K562 (cell line): ENCODE measurements around the gene SLC6A16. TPM values are rescaled to one million over a fixed set of nuclear protein-coding genes. Genes with fewer than 3 reads are reported as not detected.
A peak's percentile ranks its signal among the peaks of the same experiment; 100 is the strongest.

Experiments used
- BCL6 ChIP-seq: fragments of 250-450 bp; sonication (Bioruptor Pico); IDR thresholded peaks from 2 replicates; pipeline ENCODE4 v1.4.0; 2020
- CREM ChIP-seq: IDR thresholded peaks from 2 replicates; pipeline ENCODE4 v1.6.1; 2014; ENCODE audit warnings: antibody characterized with exemption, low read depth
- GABPB1 ChIP-seq: sonication (generic); formaldehyde crosslinking; IDR thresholded peaks from 2 replicates; pipeline ENCODE4 v1.8.0; 2022; ENCODE audit warnings: mild to moderate bottlenecking, missing genetic modification reagents
- SREBF1 ChIP-seq: fragments of 150-350 bp; IDR thresholded peaks from 2 replicates; pipeline ENCODE4 v1.6.1; 2014; ENCODE audit warnings: antibody characterized with exemption, low read depth, low read length, borderline replicate concordance
- ZNF143 ChIP-seq: sonication (generic); formaldehyde crosslinking; IDR thresholded peaks from 2 replicates; pipeline ENCODE4 v1.9.0; 2022; ENCODE audit warnings: mild to moderate bottlenecking, missing genetic modification reagents
- polyA plus RNA-seq, 8 experiments: library from polyadenylated mRNA; depleted of rRNA in 4 of 8; stranded (reverse) in 5 of 8; unstranded in 3 of 8; fragments of >200 nt; fragmentation: Nextera tagmentation in 2 of 8; fragmentation: Illumina TruSeq in 1 of 8; extraction: Ambion mirVana in 2 of 8; extraction: Trizol in 1 of 8; gene quantifications; 2 replicates each; pipeline versions ENCODE4 v1.2.1 to v1.2.3, GENCODE V29; 2011 to 2014; ENCODE audit warnings: inconsistent platforms in 1 of 8, missing spikeins in 1 of 8
- total RNA-seq, 7 experiments: library from RNA; depleted of rRNA in 6 of 7; stranded (reverse); fragments of >200 nt in 6 of 7; fragmentation: Illumina TruSeq in 2 of 7; extraction: Trizol in 2 of 7; gene quantifications; 2 replicates each; pipeline versions ENCODE4 v1.2.1 to v1.2.3, GENCODE V29; 2011 to 2021; ENCODE audit warnings: low replicate concordance in 1 of 7
- TF ChIP-seq, protein P1 (sequence below): sonication (generic); formaldehyde crosslinking; IDR thresholded peaks from 2 replicates; pipeline ENCODE4 v1.8.0; 2022; ENCODE audit warnings: mild to moderate bottlenecking, missing genetic modification reagents
- TF ChIP-seq, protein P2 (sequence below): fragments of 250-450 bp; sonication (Bioruptor Pico); IDR thresholded peaks from 2 replicates; pipeline ENCODE4 v1.5.0; 2020; ENCODE audit warnings: mild to moderate bottlenecking
- TF ChIP-seq, protein P3 (sequence below), 2 experiments: fragments of 450-650 bp; formaldehyde crosslinking in 1 of 2; IDR thresholded peaks; 2 replicates each; pipeline versions ENCODE4 v1.4.0 to v1.6.1; 2014 to 2020; ENCODE audit warnings: mild to moderate bottlenecking in 2 of 2, borderline replicate concordance in 1 of 2, low read depth in 1 of 2
- TF ChIP-seq, protein P4 (sequence below): fragments of 450-650 bp; IDR thresholded peaks from 2 replicates; pipeline ENCODE4 v1.6.1; 2017; ENCODE audit warnings: antibody characterized with exemption, mild to moderate bottlenecking

SLC6A16 gene
- total and polyA plus RNA-seq, 9 of the 15 experiments (the other 6 are each of a cell fraction or from before 2014, with no cell fraction given) = 0.05 to 0.95 (median 0.36) TPM

DNA sequence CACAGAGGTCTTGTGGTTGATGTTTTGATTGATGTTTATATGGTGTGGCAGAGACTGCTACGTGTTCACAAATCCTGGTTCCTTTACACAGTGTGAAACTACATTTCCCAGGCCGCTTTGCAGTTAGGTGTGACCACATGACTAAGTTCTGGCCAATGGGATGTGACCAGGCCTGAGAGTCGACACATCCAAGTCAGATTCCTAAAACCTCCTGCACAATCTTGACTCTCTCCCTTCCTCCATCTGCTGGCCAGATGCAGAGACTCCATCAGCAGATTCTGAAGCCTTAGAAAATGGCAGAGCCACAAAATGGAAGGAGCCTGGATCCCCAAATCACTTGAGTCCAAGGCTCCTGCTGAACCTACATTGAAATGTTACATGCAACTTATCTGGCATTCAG lies 22.8 kb upstream of the SLC6A16 start (continued):
- TF ChIP-seq, protein P1, sequence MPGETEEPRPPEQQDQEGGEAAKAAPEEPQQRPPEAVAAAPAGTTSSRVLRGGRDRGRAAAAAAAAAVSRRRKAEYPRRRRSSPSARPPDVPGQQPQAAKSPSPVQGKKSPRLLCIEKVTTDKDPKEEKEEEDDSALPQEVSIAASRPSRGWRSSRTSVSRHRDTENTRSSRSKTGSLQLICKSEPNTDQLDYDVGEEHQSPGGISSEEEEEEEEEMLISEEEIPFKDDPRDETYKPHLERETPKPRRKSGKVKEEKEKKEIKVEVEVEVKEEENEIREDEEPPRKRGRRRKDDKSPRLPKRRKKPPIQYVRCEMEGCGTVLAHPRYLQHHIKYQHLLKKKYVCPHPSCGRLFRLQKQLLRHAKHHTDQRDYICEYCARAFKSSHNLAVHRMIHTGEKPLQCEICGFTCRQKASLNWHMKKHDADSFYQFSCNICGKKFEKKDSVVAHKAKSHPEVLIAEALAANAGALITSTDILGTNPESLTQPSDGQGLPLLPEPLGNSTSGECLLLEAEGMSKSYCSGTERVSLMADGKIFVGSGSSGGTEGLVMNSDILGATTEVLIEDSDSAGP (CRISPR knock-in tag) = no peak
- TF ChIP-seq, protein P2, sequence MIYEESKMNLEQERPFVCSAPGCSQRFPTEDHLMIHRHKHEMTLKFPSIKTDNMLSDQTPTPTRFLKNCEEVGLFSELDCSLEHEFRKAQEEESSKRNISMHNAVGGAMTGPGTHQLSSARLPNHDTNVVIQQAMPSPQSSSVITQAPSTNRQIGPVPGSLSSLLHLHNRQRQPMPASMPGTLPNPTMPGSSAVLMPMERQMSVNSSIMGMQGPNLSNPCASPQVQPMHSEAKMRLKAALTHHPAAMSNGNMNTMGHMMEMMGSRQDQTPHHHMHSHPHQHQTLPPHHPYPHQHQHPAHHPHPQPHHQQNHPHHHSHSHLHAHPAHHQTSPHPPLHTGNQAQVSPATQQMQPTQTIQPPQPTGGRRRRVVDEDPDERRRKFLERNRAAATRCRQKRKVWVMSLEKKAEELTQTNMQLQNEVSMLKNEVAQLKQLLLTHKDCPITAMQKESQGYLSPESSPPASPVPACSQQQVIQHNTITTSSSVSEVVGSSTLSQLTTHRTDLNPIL (CRISPR knock-in tag) = no peak
- no peak for TF ChIP-seq SREBF1
- TF ChIP-seq, protein P3, sequence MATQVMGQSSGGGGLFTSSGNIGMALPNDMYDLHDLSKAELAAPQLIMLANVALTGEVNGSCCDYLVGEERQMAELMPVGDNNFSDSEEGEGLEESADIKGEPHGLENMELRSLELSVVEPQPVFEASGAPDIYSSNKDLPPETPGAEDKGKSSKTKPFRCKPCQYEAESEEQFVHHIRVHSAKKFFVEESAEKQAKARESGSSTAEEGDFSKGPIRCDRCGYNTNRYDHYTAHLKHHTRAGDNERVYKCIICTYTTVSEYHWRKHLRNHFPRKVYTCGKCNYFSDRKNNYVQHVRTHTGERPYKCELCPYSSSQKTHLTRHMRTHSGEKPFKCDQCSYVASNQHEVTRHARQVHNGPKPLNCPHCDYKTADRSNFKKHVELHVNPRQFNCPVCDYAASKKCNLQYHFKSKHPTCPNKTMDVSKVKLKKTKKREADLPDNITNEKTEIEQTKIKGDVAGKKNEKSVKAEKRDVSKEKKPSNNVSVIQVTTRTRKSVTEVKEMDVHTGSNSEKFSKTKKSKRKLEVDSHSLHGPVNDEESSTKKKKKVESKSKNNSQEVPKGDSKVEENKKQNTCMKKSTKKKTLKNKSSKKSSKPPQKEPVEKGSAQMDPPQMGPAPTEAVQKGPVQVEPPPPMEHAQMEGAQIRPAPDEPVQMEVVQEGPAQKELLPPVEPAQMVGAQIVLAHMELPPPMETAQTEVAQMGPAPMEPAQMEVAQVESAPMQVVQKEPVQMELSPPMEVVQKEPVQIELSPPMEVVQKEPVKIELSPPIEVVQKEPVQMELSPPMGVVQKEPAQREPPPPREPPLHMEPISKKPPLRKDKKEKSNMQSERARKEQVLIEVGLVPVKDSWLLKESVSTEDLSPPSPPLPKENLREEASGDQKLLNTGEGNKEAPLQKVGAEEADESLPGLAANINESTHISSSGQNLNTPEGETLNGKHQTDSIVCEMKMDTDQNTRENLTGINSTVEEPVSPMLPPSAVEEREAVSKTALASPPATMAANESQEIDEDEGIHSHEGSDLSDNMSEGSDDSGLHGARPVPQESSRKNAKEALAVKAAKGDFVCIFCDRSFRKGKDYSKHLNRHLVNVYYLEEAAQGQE (IDR thresholded peaks at IDR 0.05; ENCODE audit: borderline replicate concordance) = peak; percentile 65
- TF ChIP-seq, protein P3 (CRISPR knock-in tag; IDR thresholded peaks at IDR 0.05; ENCODE audit: low read depth) = no peak
- TF ChIP-seq CREM = peak; percentile 75
- TF ChIP-seq, protein P4, sequence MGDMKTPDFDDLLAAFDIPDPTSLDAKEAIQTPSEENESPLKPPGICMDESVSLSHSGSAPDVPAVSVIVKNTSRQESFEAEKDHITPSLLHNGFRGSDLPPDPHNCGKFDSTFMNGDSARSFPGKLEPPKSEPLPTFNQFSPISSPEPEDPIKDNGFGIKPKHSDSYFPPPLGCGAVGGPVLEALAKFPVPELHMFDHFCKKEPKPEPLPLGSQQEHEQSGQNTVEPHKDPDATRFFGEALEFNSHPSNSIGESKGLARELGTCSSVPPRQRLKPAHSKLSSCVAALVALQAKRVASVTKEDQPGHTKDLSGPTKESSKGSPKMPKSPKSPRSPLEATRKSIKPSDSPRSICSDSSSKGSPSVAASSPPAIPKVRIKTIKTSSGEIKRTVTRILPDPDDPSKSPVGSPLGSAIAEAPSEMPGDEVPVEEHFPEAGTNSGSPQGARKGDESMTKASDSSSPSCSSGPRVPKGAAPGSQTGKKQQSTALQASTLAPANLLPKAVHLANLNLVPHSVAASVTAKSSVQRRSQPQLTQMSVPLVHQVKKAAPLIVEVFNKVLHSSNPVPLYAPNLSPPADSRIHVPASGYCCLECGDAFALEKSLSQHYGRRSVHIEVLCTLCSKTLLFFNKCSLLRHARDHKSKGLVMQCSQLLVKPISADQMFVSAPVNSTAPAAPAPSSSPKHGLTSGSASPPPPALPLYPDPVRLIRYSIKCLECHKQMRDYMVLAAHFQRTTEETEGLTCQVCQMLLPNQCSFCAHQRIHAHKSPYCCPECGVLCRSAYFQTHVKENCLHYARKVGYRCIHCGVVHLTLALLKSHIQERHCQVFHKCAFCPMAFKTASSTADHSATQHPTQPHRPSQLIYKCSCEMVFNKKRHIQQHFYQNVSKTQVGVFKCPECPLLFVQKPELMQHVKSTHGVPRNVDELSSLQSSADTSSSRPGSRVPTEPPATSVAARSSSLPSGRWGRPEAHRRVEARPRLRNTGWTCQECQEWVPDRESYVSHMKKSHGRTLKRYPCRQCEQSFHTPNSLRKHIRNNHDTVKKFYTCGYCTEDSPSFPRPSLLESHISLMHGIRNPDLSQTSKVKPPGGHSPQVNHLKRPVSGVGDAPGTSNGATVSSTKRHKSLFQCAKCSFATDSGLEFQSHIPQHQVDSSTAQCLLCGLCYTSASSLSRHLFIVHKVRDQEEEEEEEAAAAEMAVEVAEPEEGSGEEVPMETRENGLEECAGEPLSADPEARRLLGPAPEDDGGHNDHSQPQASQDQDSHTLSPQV = 0 out of 2 replicates have a peak, but pooled peaks have one; percentile 38
- TF ChIP-seq GABPB1 = no peak
- no peak for TF ChIP-seq BCL6 (CRISPR knock-in tag)
- peak; percentile 89 for TF ChIP-seq ZNF143 (CRISPR knock-in tag)
